HS-27A (cell line): ENCODE measurements around the gene TTPAL.

Experiments
- DNase-seq: peaks from one replicate; pipeline ENCODE4 v3.0.0-alpha.2; 2012; ENCODE audit warnings: low read depth, missing footprints

TTPAL gene

DNA sequence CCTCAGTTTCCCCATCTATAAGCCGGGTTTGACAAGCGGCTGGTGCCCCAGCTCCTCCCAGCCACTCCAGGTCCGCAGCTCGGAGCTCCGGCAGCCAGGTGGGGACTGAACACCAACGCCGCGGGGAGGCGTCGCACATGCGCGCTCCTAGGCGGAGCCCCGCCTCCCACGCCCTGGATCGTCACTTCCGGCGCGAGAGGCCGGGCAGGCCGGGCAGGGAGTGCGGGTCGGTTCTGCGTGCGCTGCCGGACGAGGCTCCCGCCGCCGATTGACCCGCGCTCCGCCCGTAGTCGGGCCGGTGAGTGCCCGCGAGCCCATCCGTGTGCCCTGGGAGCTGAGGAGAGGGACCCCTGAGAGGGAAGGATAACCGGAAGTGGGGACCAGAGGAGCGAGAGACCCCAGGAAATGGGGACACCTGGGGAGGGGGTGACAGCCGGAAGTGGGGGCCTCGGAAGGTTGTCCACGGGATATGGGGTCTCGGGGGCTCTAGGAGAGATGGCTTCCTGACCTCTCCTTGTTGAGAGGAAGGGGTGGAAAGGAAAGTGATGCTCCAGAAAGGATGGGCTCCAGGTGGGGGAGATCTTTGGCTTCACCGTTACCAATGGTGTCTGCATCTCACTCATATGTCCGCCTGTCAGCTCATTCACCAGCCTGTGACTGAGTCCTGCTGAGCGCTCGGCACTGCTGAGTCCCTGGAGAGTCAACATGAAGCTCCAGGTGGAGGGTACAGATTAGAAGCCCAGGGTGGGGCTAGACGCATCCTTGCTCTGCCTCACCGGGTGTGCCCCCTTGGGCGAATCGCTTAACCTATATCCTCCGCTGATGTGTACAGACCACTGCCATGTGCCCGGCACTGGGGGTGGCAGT, at the start of gene TTPAL:
Gene TTPAL, plus strand, starts transcription at position 181 of the 867 bp plus-strand sequence. CDS start 4,126 bp downstream, outside the sequence.
- DNase-seq, result no peak

DNA sequence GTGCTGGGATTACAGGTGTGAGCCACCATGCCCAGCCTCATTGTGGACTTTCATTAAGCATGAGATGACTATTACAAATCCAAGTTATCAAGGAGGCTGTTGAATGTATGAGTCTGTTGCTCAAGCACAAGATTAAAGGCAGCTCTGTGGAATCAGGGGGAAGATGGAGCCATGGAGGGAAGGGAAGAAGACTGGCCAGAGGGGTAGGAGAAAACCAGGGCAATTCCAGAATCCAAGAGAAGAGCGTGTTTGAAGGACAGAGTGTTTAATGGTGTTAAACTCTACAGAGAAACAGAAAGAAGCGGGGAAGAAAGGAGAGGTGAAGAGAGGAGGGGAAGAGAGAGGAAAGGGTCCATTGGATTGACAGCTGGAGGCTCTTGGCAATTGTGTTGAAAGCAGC, 49.8 kb upstream of the TTPAL start:
- DNase-seq, result no peak

DNA sequence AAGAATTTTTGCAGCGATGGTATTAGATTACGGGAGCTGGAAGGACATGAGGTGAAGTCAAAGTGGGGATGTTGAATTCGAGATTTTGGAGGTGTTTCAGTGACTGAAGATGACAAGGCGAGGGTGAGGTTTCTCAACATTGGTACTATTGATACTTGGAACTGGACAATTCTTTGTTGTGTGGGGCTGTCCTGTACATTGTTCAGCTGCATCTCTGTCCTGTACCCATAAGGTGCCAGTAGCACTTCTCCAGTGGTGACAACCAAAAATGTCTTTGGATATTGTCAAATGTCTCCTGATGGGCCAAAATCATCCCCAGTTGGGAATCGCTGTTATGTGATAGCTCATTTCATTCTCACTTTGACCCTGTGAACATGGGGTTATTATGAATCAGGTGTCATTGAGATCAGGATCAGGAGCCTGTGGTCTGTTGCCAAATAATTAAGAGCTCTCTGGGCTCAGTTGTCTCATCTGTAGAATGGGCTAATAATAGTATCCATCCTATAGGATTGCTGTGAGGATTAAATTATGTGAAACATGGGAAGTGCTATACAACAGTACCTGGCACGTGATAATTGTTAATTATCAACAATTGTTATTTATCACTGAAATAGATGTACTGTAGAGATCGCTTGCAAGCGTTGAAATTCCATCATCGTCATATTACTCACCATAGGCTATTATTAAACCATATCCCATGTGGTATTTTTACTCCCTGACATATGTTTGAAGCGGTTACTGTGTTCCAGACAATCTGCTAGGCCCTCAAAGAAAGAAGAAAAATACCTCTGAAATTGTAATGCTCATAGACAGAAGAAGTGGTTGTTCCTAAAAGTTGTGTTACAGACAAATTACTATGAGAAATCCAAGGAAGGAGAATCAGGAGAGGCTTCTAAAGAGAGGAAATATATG, 48.5 kb upstream of the TTPAL start:
- DNase-seq, result no peak

- no peak for DNase-seq
Measured at GRCh38 chr20:44427804-44428173, 47.9 kb upstream of the TTPAL start.

- no peak for DNase-seq
Measured at GRCh38 chr20:44428174-44429016, 47.3 kb upstream of the TTPAL start.

GRCh38 chr20:44429017-44429339, 46.7 kb upstream of the TTPAL start:
- DNase-seq, result no peak

DNA sequence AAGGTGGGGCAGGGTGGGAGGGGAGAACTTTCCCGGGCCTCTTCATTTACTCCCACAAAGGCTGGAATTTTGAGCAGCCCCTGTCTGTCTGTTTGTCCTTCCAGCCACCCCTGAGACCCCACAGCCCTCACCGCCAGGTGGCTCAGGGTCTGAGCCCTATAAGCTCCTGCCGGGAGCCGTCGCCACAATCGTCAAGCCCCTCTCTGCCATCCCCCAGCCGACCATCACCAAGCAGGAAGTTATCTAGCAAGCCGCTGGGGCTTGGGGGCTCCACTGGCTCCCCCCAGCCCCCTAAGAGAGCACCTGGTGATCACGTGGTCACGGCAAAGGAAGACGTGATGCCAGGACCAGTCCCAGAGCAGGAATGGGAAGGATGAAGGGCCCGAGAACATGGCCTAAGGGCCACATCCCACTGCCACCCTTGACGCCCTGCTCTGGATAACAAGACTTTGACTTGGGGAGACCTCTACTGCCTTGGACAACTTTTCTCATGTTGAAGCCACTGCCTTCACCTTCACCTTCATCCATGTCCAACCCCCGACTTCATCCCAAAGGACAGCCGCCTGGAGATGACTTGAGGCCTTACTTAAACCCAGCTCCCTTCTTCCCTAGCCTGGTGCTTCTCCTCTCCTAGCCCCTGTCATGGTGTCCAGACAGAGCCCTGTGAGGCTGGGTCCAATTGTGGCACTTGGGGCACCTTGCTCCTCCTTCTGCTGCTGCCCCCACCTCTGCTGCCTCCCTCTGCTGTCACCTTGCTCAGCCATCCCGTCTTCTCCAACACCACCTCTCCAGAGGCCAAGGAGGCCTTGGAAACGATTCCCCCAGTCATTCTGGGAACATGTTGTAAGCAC, 46.0 kb upstream of the TTPAL start:
- no peak for DNase-seq

- no peak for DNase-seq
Measured at GRCh38 chr20:44430270-44431065, 45.2 kb upstream of the TTPAL start.

DNA sequence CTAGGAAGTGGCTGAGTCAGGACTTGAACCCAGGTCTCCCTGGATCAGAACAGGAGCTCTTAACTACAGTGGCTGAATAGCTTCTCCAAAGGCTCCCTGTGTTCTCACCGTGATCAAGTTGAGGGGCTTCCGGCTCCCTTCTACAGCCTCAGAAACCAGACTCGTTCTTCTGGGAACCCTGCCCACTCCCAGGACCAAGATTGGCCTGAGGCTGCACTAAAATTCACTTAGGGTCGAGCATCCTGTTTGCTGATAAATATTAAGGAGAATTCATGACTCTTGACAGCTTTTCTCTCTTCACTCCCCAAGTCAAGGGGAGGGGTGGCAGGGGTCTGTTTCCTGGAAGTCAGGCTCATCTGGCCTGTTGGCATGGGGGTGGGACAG, 44.6 kb upstream of the TTPAL start:
- DNase-seq, result no peak

GRCh38 chr20:44431502-44432234, 44.0 kb upstream of the TTPAL start:
- no peak for DNase-seq

DNA sequence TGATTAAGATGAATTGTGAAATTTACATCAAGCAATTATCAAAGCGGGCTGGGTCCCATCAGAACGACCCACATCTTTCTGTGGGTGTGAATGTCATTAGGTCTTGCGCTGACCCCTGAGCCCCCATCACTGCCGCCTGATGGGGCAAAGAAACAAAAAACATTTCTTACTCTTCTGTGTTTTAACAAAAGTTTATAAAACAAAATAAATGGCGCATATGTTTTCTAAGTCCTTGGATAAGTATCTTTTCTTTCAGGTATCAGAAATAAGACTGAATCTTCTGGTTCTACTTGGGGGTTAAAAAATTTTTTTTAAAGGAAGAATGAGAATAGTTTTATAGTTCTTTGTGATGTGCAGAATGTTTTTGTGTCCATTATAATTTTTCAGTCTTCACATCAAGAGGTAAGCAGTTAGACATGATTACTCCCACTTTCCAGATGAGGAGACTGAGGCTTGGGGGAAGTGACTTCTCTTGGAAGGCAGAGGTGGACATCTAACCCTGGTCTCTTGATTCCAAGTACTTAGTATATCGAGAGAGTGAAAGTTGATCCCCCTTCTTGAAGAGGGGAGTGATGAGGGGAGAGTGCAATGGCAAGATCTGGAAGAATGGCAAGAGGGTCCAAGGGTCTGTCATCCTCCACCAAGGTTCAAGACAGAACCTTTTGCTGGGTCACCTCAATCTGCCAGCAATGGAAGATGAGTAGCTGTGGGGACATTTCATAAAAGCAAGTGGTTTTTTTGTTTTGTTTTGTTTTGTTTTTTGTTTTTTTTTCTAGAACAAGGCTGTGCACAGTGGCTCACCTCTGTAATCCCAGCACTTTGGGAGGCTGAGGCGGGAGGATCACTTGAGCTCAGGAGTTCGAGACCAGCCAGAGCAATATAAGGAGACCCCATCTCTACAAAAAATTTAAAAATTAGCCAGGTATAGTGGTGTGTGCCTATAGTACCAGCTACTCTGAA, 42.8 kb upstream of the TTPAL start:
- no peak for DNase-seq

DNA sequence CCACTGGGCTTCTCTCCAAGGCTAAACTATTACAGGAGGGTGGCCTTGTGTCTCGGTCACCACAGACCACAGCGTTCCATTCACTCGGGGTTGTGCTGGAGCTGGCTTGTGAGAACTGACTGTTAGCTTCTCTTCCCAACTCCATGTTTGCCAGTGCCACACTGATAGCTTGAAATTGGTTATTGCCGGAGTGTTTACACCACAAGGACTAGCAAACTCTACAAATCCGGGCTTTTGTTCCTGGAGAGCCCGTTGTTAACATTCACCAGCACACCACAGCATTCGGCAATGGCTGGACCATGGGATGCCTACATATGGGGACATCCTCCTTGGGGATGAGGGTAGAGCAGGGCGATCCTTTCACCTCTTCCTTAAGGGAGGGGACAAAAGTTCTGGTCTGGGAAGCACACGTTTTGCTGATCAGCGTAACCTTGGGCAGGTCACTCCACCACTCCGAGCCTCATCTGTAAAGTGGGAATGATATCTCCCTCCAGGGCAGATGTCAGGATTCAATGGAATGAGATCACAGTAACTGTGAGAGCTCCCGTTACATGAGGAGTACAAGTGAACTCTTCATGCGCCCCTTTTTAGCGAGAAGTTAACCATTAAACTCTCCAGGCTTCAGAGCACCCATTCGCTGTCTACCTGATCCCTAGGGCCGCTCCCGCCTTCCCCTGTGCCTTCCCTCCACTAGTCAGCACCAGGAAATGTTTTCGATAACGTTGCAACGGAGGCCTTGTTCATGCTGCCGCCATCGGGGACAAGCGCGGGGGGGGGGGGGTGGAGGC, 41.7 kb upstream of the TTPAL start:
- DNase-seq, result no peak

DNA sequence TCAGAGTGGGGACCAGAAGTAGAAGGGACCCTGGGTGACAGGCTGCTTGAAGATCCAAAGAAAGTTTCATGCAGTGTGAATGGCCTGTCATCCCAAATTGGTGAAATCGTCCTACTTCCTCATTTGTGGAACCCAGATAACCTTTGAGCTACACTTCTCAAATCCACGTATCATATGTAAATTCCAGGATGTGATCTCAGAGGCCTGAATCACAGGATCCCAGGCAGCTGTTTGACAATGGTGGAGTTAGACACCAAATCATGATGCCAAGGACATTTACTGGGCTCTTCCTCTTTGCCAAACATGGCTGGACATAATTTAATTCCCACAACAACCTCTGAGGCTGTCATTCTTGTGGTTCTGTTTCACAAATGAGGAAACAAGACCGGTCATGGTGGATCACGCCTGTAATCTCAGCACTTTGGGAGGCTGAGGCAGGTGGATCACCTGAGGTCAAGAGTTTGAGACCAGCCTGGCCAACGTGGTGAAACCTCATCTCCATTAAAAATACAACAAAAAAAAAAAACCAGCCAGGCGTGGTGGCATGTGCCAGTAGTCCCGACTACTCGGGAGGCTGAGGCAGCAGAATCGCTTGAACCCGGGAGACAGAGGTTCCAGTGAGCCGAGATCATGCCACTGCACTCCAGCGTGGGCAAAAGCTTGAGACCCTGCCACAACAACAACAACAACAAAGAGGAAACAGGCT, 39.9 kb upstream of the TTPAL start:
- DNase-seq, result no peak

DNA sequence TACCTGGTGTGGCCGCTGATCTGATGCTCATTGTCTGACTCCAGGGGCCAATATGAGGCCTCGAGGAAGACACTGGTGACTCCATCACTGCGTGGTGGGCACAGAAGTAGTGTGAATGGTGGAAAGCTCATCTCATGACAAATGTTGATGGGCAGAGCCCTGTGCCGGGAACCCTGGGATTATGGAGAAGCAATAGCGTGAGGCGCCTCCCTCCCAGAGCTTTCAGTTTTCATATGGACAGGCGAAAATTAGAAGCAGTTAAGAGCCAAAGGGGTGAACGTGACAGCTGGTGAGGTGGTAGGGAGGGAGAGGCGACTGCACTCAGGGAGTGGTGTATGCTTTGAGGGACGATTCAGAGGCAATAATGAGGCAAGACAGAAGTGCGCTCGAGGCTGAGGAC, 39.3 kb upstream of the TTPAL start:
- DNase-seq, result no peak

DNA sequence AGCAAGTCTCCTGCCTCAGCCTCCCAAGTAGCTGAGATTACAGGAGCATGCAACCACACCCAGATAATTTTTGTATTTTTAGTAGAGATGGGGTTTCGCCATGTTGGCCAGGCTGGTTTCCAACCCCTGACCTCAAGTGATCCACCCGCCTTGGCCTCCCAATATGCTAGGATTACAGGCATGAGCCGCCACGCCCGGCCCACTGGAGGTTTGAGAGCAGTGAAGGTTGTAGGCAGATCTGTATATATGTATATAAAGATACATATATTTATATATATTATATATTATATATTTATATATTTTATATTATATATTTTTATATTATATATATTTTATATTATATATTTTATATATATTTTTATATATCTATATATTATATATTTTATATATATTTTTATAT, 38.2 kb upstream of the TTPAL start:
- no peak for DNase-seq

DNA sequence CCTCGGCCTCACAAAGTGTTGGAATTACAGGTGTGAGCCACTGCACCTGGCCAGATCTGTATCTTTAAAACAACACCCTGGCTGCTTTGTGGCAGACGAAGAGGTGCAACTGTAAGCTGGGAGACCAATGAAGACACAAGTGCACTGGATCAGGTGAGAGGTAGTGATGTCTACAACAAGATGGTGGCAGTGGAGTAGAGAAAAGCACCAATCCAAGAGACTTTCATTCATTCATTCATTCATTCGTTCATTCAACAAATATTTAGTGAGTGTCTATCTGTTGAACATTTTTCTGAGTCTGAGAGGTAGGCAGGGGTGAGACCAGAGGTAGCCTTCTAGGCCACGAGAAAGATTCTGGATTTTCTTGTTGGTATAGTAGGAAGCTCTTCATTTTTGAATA, 36.9 kb upstream of the TTPAL start:
- DNase-seq, result no peak

DNA sequence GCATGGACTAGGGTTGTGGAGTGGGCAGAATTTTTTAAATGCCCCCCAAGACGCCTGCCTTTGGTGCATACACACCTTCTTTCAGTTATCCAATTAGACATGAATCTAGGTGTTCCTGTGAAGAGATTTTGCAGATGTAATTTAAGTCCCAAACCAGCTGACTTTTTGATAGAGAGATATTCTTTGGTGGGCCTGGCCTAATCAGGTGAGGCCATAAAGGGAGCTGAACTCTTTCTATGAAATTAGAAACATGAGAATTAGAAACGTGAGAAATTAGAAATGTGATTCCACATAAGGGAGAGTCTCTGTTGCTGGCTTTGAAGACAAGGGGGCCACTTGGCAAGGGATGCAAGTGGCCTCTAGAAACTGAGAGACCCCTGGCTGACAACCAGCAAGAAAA, 36.4 kb upstream of the TTPAL start:
- DNase-seq, result no peak
